HG03108 (cell line): ENCODE data around the gene VARS1.
A peak's percentile ranks its signal among the peaks of the same experiment; 100 is the strongest.
"Not testable (repeated sequence)": the region's sequence is repeated elsewhere in the genome, so short reads cannot be mapped to it uniquely, and the experiment has no call there.

ENCODE experiments used
- ATAC-seq: cut with Tn5 transposase; IDR thresholded peaks from one replicate; pipeline ENCODE4 v1.9.1; 2021; ENCODE audit warnings: moderate library complexity; ENCODE audit not compliant: unreplicated experiment

The VARS1 gene

GRCh38 chr6:31795616-31796298 lies at the start of gene VARS1:
Gene VARS1 (minus strand): TSS chr6:31795752. CDS start chr6:31795217, 535 bp downstream.
- ATAC-seq = peak; percentile 87

- ATAC-seq = no peak
These were observed 49.0 kb upstream of the VARS1 start for GRCh38 chr6:31844507-31844906.

- no peak for ATAC-seq
These were observed 46.5 kb upstream of the VARS1 start for GRCh38 chr6:31842053-31842452.

GRCh38 chr6:31839779-31840126 lies 44.2 kb upstream of the VARS1 start:
- ATAC-seq = not testable (repeated sequence)

- no peak for ATAC-seq
These were observed 43.4 kb upstream of the VARS1 start for GRCh38 chr6:31838968-31839367.

GRCh38 chr6:31838114-31838553 lies 42.6 kb upstream of the VARS1 start:
- ATAC-seq = not testable (repeated sequence)

- ATAC-seq = no peak
These were observed 42.0 kb upstream of the VARS1 start for GRCh38 chr6:31837369-31838113.

- ATAC-seq = no peak
These were observed 41.2 kb upstream of the VARS1 start for GRCh38 chr6:31836474-31837368.

GRCh38 chr6:31836047-31836473 lies 40.5 kb upstream of the VARS1 start:
- no peak for ATAC-seq

GRCh38 chr6:31834367-31835250 lies 39.1 kb upstream of the VARS1 start:
- ATAC-seq = peak; percentile 38

- ATAC-seq = no peak
These were observed 36.0 kb upstream of the VARS1 start for GRCh38 chr6:31831350-31832215.

- no peak for ATAC-seq
These were observed 35.4 kb upstream of the VARS1 start for GRCh38 chr6:31830886-31831335.

- ATAC-seq = no peak
These were observed 34.2 kb upstream of the VARS1 start for GRCh38 chr6:31829633-31830283.

- peak; percentile 64 for ATAC-seq
These were observed 31.9 kb upstream of the VARS1 start, which contains the start of gene HSPA1B for GRCh38 chr6:31827286-31828079. Gene HSPA1B (plus strand): TSS chr6:31827738. CDS start chr6:31827951, 213 bp downstream.

GRCh38 chr6:31826793-31827285 lies 31.3 kb upstream of the VARS1 start:
- peak; percentile 6 for ATAC-seq

- no peak for ATAC-seq
These were observed 30.0 kb upstream of the VARS1 start for GRCh38 chr6:31825553-31825952.

- ATAC-seq = not testable (repeated sequence)
These were observed 28.1 kb upstream of the VARS1 start for GRCh38 chr6:31823592-31824196.
